Rectal smooth muscle tissue (tissue), 1 donor: ENCODE results near the gene JAM2.
"Not testable (repeated sequence)": the region's sequence is repeated elsewhere in the genome, so short reads cannot be mapped to it uniquely, and the experiment has no call there.

Source experiments
- H3K27ac ChIP-seq: one replicate; pipeline ENCODE4 v1.7.0; 2013; ENCODE audit warnings: low read depth, low read length, inconsistent platforms
- H3K27me3 ChIP-seq: one replicate; pipeline ENCODE4 v1.7.0; 2013; ENCODE audit warnings: low read length; ENCODE audit not compliant: control insufficient read depth, insufficient read depth
- H3K36me3 ChIP-seq: one replicate; pipeline ENCODE4 v1.7.0; 2013; ENCODE audit warnings: low read length; ENCODE audit not compliant: control insufficient read depth, insufficient read depth
- H3K4me1 ChIP-seq: one replicate; pipeline ENCODE4 v1.7.0; 2013; ENCODE audit warnings: low read length; ENCODE audit not compliant: control insufficient read depth, insufficient read depth
- H3K4me3 ChIP-seq: one replicate; pipeline ENCODE4 v1.7.0; 2013; ENCODE audit warnings: low read length
- H3K9ac ChIP-seq: one replicate; pipeline ENCODE4 v1.7.0; 2013; ENCODE audit warnings: low read length

Gene JAM2

DNA sequence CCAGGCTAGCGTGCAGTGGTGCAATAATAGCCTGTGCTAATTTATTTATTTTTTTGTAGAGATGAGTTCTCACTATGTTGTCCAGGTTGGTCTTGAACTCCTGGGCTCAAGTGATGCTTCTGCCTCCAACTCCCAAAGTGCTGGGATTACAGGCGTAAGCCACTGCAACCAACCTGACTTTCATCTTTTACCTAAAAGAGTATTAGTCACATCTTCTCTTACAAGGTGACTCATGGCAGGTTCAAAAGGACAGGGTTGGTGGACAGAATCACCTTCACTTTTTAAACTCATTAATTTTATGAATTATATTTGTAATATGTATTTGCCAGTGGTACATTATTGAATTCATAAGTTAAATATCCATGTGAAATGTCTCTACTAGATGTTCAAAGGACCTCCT is 18.1 kb downstream of the JAM2 start:
- H3K36me3 ChIP-seq, result no peaks in the 10 kb centered on the region
- H3K4me1 ChIP-seq, result no peaks in the 10 kb centered on the region
- H3K9ac ChIP-seq, result no peak overlapping the region
- no peak overlapping the region for H3K4me3 ChIP-seq
- no peaks in the 10 kb centered on the region for H3K27me3 ChIP-seq
- no peak overlapping the region for H3K27ac ChIP-seq

DNA sequence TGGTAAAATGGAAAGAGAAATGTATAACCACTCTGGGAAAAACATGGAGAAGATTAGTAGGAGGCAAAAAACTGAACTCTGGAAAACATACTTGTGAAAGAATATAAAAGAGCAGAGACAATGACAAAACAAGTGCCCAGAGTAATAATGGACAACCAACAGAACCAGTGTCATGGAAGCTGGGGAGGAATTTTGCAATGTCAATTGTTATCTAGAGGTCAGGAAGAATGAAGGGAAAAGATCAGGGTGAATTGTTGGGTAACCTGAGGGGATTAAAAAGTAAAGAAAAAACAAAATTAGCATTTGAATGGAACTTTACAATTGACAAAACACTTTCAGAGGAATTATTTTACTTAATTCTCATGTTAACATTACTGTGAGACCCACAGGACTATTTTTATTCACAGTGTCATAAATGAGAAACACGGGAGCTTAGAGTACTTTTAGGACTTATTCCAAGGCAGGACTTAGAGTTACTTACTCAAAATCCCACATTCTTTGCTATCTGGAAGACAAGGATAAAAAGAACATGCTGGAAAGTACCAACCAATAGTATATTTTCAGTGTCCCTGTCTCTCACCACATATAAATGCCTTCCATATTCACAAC is 19.5 kb downstream of the JAM2 start:
- H3K9ac ChIP-seq, result no peak overlapping the region
- H3K4me3 ChIP-seq, result no peak overlapping the region
- H3K36me3 ChIP-seq, result no peaks in the 10 kb centered on the region
- H3K4me1 ChIP-seq, result no peaks in the 10 kb centered on the region
- no peaks in the 10 kb centered on the region for H3K27me3 ChIP-seq
- no peak overlapping the region for H3K27ac ChIP-seq

DNA sequence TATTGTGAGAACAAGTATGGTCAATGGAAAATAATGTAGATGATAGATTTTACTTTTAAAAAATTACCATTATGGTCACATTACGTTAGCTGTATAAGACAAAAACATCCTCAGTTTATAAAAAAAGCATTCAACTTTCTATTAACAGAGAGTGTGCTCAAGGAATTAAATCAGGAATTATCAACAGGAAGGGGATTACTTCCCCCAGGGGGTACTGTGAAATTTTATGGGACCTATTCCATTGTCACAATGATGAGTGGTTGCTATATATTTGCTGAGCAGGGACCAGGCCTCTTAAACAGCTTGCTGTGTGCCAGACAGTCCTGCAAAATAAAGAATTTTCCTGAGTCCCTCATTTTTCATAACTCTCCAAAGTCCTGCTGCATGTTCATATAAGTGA is 21.2 kb downstream of the JAM2 start:
- Histone ChIP-seq H3K36me3 (no peaks in the 10 kb centered on the region), H3K27me3 (no peaks in the 10 kb centered on the region), H3K4me3 (no peak overlapping the region), H3K9ac (no peak overlapping the region), H3K27ac (no peak overlapping the region), H3K4me1 (no peaks in the 10 kb centered on the region)

DNA sequence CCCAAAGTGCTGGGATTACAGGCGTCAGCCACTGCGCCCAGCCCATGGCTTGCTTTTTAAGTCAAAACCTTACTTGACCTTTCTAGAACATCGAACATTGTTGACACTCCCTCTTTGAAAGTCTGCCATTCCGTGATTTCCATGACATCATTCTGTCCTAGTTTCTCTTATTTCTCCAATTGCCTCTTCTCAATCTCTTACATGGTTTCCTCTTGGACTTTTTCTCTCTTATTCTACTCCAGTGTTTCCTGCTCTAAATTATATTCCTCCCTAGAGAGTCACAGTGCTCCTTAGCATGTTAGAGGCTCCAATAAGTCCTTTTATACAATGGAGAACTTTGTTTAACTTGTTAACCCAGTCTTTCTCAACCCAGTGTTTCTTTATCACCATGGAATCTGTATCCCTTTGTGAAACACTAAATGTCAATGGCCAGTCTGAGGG is 25.5 kb downstream of the JAM2 start:
- Histone ChIP-seq H3K27me3 (no peaks in the 10 kb centered on the region), H3K4me1 (no peaks in the 10 kb centered on the region), H3K4me3 (no peak overlapping the region), H3K9ac (no peak overlapping the region), H3K27ac (peak overlapping the region; percentile 3), H3K36me3 (no peaks in the 10 kb centered on the region)

DNA sequence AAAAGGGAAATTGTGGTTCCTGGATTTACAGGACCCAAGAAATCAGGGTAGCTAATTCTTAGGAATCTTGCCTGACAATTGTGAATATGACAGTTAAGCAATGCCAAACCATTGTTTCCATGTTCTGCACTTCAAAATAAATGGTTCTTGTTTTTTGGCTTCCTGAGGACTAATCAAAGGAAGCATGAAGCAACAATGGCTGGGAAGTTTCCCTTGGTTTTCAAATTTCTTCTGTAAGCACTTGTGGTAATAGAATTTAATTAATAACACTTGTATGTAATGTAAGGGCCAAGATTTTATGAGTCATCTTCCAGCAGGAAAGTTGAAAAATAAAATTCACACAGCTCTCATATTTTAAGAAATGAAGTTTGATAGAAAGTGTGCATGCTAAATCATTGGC is 31.7 kb downstream of the JAM2 start:
- H3K4me3 ChIP-seq, result no peak overlapping the region
- no peaks in the 10 kb centered on the region for H3K36me3 ChIP-seq
- no peaks in the 10 kb centered on the region for H3K27me3 ChIP-seq
- H3K4me1 ChIP-seq, result no peaks in the 10 kb centered on the region
- no peak overlapping the region for H3K9ac ChIP-seq
- no peak overlapping the region for H3K27ac ChIP-seq

DNA sequence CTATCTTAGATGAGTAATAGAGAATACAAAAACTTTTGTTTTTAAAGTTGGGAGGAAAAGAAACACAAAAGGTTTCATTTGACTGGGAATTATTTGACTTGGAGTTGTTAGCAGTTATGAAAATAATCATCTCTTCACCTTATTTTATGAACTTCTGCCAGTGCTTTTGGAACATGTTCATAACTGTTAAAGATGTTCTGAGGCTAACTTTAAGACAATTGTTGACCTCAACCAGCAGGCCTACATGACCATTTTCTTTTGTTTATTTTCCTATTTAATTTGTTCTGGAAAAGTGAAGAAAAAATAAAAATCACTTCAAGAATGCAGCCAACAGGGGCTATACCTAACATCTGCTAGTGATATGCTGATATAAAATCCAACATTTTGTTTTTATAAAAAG is 37.4 kb downstream of the JAM2 start:
- Histone ChIP-seq H3K36me3 (no peaks in the 10 kb centered on the region), H3K4me3 (no peak overlapping the region), H3K9ac (no peak overlapping the region), H3K27me3 (no peaks in the 10 kb centered on the region), H3K4me1 (no peaks in the 10 kb centered on the region), H3K27ac (no peak overlapping the region)

DNA sequence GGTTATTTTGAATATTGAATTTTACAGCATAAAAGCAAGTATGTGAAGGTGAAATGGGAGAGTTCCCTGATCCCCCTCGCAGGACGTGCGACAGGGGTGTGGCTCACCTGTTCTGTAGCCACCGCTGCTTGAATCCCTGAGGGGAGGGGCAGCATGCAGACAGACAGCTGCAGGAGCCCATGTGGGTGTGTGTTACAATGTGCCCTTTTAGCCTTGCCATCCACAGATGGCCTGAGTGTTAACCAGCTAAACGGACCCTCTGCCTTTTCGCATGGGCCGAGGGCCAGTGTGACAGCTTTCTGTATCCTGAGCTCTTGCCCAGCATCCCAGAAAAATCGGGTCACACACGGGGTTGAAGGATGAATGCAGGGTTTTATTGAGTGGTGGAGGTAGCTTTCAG is 43.3 kb downstream of the JAM2 start:
- no peak overlapping the region for H3K27ac ChIP-seq
- no peaks in the 10 kb centered on the region for H3K27me3 ChIP-seq
- no peak overlapping the region for H3K4me3 ChIP-seq
- no peak overlapping the region for H3K9ac ChIP-seq
- no peaks in the 10 kb centered on the region for H3K36me3 ChIP-seq
- peaks cover 5% of the 10 kb centered on the region for H3K4me1 ChIP-seq

DNA sequence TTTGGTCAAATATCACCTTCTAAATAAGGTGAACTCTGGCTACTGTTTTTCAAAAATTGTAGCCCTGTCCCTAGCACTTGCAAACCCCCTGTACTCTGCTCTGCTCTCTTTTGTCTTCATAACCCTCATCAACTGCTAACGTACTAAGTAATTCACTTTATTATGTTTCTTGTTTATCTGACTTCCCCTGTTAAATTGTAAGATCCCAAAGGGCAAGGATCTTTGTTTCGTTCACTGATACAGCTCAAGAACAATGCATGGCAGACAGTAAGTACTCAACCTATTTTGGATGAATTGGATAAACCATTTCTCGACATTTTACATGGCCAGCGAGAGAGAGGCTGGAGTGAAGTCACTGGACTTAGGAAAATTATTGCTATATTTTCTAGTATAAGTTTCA is 48.7 kb downstream of the JAM2 start:
- Histone ChIP-seq H3K9ac (no peak overlapping the region), H3K27me3 (no peaks in the 10 kb centered on the region), H3K27ac (no peak overlapping the region), H3K4me1 (peaks cover 5% of the 10 kb centered on the region), H3K36me3 (no peaks in the 10 kb centered on the region), H3K4me3 (no peak overlapping the region)

DNA sequence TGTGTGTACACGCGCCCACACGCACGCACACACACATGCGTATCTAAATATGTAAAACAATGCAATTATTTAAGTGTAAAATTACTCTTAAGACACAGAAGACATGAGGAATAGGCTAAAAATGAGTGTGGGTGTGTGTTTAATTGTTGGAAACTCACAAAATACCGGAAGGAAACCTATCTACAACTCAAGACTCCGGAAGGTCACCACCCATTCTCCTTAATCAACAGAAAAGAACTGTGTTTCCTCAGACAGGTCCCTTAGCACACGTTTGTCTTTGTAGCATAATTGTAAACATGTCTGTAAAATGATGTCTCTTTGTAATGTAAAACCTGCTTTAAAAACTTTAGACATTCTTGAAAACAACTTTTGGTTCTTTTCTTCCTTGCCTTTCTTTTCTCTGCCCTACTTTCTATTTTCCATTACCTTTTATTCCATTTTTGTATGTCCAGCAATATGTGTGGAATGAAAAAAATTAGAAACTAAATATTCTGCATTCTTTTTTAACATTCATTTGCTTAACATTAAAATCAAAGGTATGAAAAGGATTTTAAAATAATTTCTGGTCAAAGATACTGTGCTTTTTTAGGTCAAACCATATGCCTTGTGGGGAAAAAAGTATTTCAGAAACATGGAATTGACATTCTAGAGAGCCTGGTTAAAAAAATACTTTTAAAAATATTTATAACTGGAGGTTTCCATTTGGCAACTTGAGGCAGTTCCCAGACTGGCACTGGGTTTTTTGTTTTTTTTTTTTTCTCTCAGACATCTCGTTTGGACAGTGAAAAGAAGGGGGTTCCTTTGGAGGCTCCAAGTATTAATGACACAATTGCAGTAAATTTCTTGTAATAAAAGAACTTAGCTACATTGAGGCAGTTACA is 49.5 kb downstream of the JAM2 start:
- Histone ChIP-seq H3K4me3 (no peak overlapping the region), H3K36me3 (no peaks in the 10 kb centered on the region), H3K4me1 (peaks cover 5% of the 10 kb centered on the region), H3K27ac (no peak overlapping the region), H3K9ac (no peak overlapping the region), H3K27me3 (no peaks in the 10 kb centered on the region)

DNA sequence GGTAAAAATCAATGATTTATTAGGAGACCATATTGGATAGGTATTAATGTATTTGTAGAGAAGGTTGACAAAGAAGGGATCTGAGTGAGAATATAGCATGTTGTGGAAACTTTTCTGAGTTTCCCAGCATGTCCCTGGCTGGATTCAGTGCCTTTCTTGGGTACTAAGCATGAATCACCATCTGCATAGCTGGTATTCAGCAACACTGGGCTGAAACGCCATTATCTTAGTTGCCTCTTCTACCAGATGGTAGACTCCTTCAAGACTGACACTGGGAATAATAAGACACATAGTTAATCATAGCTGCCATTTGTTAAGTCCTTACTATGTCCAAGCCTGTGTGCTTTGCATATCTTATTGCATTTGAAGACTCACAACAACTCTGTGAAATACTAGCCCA is 50.2 kb downstream of the JAM2 start:
- Histone ChIP-seq H3K27me3 (no peaks in the 10 kb centered on the region), H3K27ac (no peak overlapping the region), H3K9ac (no peak overlapping the region), H3K4me3 (no peak overlapping the region), H3K36me3 (no peaks in the 10 kb centered on the region), H3K4me1 (peaks cover 5% of the 10 kb centered on the region)

DNA sequence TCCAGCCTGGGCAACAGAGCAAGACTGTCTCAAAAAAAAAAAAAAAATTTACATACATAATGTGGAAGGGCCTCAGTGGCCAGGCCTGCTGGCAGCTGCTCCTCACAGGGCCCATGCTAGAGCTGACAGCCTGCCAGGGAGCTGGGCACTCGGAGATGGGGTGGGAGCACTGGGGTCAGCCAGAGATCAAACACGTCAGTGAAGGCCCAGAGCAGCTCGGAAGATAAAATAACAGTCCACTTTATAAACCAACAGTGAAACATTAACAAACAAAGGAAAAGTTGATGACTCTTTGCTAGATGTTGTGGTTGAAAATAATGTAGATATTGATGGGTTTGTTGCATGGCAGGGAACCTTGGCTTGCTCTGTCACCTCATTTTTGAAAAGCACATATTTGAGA is 52.9 kb downstream of the JAM2 start:
- Histone ChIP-seq H3K36me3 (no peaks in the 10 kb centered on the region), H3K4me3 (no peak overlapping the region), H3K4me1 (no peaks in the 10 kb centered on the region), H3K27me3 (no peaks in the 10 kb centered on the region), H3K27ac (no peak overlapping the region), H3K9ac (no peak overlapping the region)

DNA sequence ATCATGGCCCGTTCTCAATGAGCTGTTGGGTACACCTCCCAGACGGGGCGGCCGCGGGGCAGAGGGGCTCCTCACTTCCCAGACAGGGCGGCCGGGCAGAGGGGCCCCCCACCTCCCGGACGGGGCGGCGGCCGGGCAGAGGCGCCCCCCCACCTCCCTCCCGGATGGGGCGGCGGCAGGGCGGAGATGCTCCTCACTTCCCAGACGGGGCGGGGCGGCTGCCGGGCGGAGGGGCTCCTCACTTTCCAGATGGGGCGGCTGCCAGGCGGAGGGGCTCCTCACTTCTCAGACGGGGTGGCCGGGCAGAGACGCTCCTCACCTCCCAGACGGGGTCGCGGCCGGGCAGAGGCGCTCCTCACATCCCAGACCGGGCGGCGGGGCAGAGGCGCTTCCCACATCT is 56.4 kb downstream of the JAM2 start:
- not testable (repeated sequence) for H3K36me3 ChIP-seq, H3K27me3 ChIP-seq

DNA sequence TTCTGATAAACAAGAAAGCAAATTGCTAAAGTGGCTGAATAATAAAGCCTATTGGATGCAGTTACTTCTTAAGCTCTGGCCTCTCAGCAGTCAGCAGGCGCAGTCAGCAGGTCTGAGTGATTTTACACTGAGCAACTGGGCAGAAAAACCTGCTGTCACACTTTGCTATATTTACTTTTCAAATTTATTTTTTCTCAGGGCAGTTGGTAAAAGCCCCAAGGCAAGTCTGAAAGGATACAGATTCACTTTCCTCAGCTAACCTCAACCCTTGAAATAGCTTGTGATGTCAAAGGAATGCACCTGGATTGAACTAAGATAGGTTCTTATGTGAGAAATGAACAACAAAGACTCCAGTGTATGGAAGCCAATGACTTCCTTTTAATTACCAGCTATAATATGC is 61.7 kb downstream of the JAM2 start:
- Histone ChIP-seq H3K4me1 (no peaks in the 10 kb centered on the region), H3K27me3 (no peaks in the 10 kb centered on the region), H3K36me3 (no peaks in the 10 kb centered on the region), H3K4me3 (no peak overlapping the region), H3K9ac (no peak overlapping the region), H3K27ac (no peak overlapping the region)

More for the DNA sequence above, 56.4 kb downstream of the JAM2 start:
- not testable (repeated sequence) for H3K9ac ChIP-seq, H3K4me1 ChIP-seq, H3K4me3 ChIP-seq, H3K27ac ChIP-seq
